A549 (cell line): ENCODE data around the gene CSTPP1. TPM values are rescaled to one million over a fixed set of nuclear protein-coding genes. Genes with fewer than 3 reads are reported as not detected.

Source experiments
- ATAC-seq, 2 experiments: fragments of 200-7000 bp in 1 of 2; fragments of >200 bp in 1 of 2; cut with Nextera tagmentation in 1 of 2; cut with Tn5 transposase in 1 of 2; 3 replicates each; pipeline versions ENCODE4 v1.8.0 to v1.9.1; 2018 to 2020; ENCODE audit warnings: mild to moderate bottlenecking in 1 of 2, moderate library complexity in 1 of 2
- CTCF ChIA-PET: fragments of 300-600 bp; sonication (Branson Sonifier 250); formaldehyde crosslinking; extraction: SDS; loops from one replicate; lab custom pipeline; 2021; ENCODE audit warnings: antibody characterized with exemption, inconsistent platforms; lab: Yijun Ruan, JAX
- POLR2A ChIA-PET: fragments of 350-600 bp; formaldehyde crosslinking; extraction: SDS; loops from one replicate; lab custom pipeline; 2021; ENCODE audit warnings: antibody characterized with exemption, inconsistent platforms; lab: Yijun Ruan, JAX
- DNase-seq, 2 experiments: peaks; one replicate each; pipeline versions ENCODE4 v3.0.0 to v3.0.0-alpha.2; 2011 to 2016; ENCODE audit warnings: low read depth in 1 of 2, low spot score in 1 of 2
- FAIRE-seq: peaks from 2 replicates; lab custom pipeline; 2011; peaks lifted over from hg19 to GRCh38; lab: Jason Lieb, UNC
- H3K27ac ChIP-seq, 2 experiments: fragments of >200 bp; sonication (Bioruptor Twin); formaldehyde crosslinking; 3 replicates each; pipeline ENCODE4 v1.5.1; 2016 to 2017
- H3K4me1 ChIP-seq: fragments of >200 bp; sonication (Bioruptor Twin); formaldehyde crosslinking; 3 replicates; pipeline ENCODE4 v1.6.1; 2016
- H3K4me2 ChIP-seq: fragments of >200 bp; sonication (Bioruptor Twin); formaldehyde crosslinking; 3 replicates; pipeline ENCODE4 v1.6.1; 2016
- H3K4me3 ChIP-seq: fragments of >200 bp; sonication (Bioruptor Twin); formaldehyde crosslinking; 3 replicates; pipeline ENCODE4 v1.5.1; 2016
- H3K9me3 ChIP-seq: fragments of >200 bp; sonication (Bioruptor Twin); formaldehyde crosslinking; 3 replicates; pipeline ENCODE4 v1.6.1; 2016
- ATOH8 ChIP-seq: fragments of 250-450 bp; sonication (Bioruptor Pico); IDR thresholded peaks from 2 replicates; pipeline ENCODE4 v1.5.0; 2020; ENCODE audit warnings: low read depth, mild to moderate bottlenecking, moderate library complexity
- CHD4 ChIP-seq: fragments of 200-600 bp; sonication (generic); IDR thresholded peaks from 2 replicates; pipeline ENCODE4 v1.6.1; 2016; ENCODE audit warnings: antibody characterized with exemption, mild to moderate bottlenecking, borderline replicate concordance
- EHMT2 ChIP-seq: fragments of 200-600 bp; sonication (generic); IDR thresholded peaks from 2 replicates; pipeline ENCODE4 v1.6.1; 2016; ENCODE audit warnings: antibody characterized with exemption, low read depth, mild to moderate bottlenecking, moderate library complexity
- FOSB ChIP-seq: fragments of 250-450 bp; sonication (Bioruptor Pico); IDR thresholded peaks from 2 replicates; pipeline ENCODE4 v1.5.0; 2020; ENCODE audit warnings: mild to moderate bottlenecking, moderate library complexity
- HMGXB4 ChIP-seq: fragments of 250-450 bp; sonication (Bioruptor Pico); IDR thresholded peaks from 2 replicates; pipeline ENCODE4 v1.5.0; 2021; ENCODE audit warnings: mild to moderate bottlenecking, moderate library complexity, borderline replicate concordance
- HOXA7 ChIP-seq: fragments of 250-450 bp; sonication (Bioruptor Pico); IDR thresholded peaks from 2 replicates; pipeline ENCODE4 v1.5.0; 2020; ENCODE audit warnings: mild to moderate bottlenecking, moderate library complexity
- HOXB5 ChIP-seq: fragments of 250-450 bp; sonication (Bioruptor Pico); IDR thresholded peaks from 2 replicates; pipeline ENCODE4 v1.5.0; 2020; ENCODE audit warnings: mild to moderate bottlenecking, moderate library complexity
- JUN ChIP-seq, 2 experiments: fragments of >200 bp; sonication (Bioruptor Twin); formaldehyde crosslinking; IDR thresholded peaks; 2 replicates in 1 of 2; 3 replicates in 1 of 2; pipeline ENCODE4 v1.6.1; 2016 to 2017
- JUNB ChIP-seq: fragments of >200 bp; sonication (Bioruptor Twin); formaldehyde crosslinking; IDR thresholded peaks from 2 replicates; pipeline ENCODE4 v1.6.1; 2016
- NFE2L2 ChIP-seq: fragments of 150-350 bp; conservative IDR thresholded peaks from 2 replicates; pipeline ENCODE4 v1.6.1; 2014; ENCODE audit warnings: low read length
- PHF8 ChIP-seq: fragments of 200-600 bp; sonication (generic); IDR thresholded peaks from 2 replicates; pipeline ENCODE4 v1.6.1; 2016; ENCODE audit warnings: low read depth, mild to moderate bottlenecking, antibody characterized with exemption, moderate library complexity, borderline replicate concordance
- POLR2AphosphoS2 ChIP-seq: conservative IDR thresholded peaks from 2 replicates; pipeline ENCODE4 v1.6.1; 2012; ENCODE audit warnings: low read length, improper control_type of control experiment, inconsistent platforms
- RAD21 ChIP-seq, 2 experiments: fragments of >200 bp in 1 of 2; sonication (Bioruptor Twin) in 1 of 2; formaldehyde crosslinking in 1 of 2; IDR thresholded peaks in 1 of 2; conservative IDR thresholded peaks in 1 of 2; 2 replicates in 1 of 2; 3 replicates in 1 of 2; pipeline ENCODE4 v1.6.1; 2012 to 2018; ENCODE audit warnings: inconsistent platforms in 1 of 2
- RFX5 ChIP-seq: fragments of 450-650 bp; IDR thresholded peaks from 2 replicates; pipeline ENCODE4 v1.7.1; 2014; ENCODE audit warnings: antibody characterized with exemption, mild to moderate bottlenecking, moderate library complexity
- SMC3 ChIP-seq: fragments of >200 bp; sonication (Bioruptor Twin); formaldehyde crosslinking; IDR thresholded peaks from 3 replicates; pipeline ENCODE4 v1.6.1; 2018; ENCODE audit warnings: inconsistent platforms
- ZSCAN20 ChIP-seq: fragments of 250-450 bp; sonication (Bioruptor Pico); IDR thresholded peaks from 2 replicates; pipeline ENCODE4 v1.8.0; 2022; ENCODE audit warnings: mild to moderate bottlenecking, moderate library complexity
- WGBS: methylation state at CpG from one replicate; pipeline ENCODE4 v1.1.6; 2017; ENCODE audit errors: missing lambda C conversion rate; 5-methylcytosine and 5-hydroxymethylcytosine counted together
- polyA plus RNA-seq, 4 experiments: library from polyadenylated mRNA; depleted of rRNA in 3 of 4; stranded (reverse); fragments of >200 nt; fragmentation: RNase III in 1 of 4; extraction: RNeasy Plus Mini Kit Qiagen cat#74134 plus additional on column Dnase treatment in 1 of 4; gene quantifications; 2 replicates in 3 of 4; 3 replicates in 1 of 4; pipeline ENCODE4 v1.2.3, GENCODE V29; 2011 to 2017
- TF ChIP-seq, protein P1 (sequence below): fragments of 200-600 bp; sonication (generic); IDR thresholded peaks from 2 replicates; pipeline ENCODE4 v1.6.1; 2016; ENCODE audit warnings: antibody characterized with exemption, mild to moderate bottlenecking, moderate library complexity
- TF ChIP-seq, protein P2 (sequence below): fragments of >200 bp; sonication (Bioruptor Twin); formaldehyde crosslinking; IDR thresholded peaks from 3 replicates; pipeline ENCODE4 v1.5.1; 2016

CSTPP1 gene
- polyA plus RNA-seq, 2 of the 4 experiments (the other 2 are of a cell fraction) = 31.5 to 34.5 TPM

- TF ChIP-seq, protein P1, sequence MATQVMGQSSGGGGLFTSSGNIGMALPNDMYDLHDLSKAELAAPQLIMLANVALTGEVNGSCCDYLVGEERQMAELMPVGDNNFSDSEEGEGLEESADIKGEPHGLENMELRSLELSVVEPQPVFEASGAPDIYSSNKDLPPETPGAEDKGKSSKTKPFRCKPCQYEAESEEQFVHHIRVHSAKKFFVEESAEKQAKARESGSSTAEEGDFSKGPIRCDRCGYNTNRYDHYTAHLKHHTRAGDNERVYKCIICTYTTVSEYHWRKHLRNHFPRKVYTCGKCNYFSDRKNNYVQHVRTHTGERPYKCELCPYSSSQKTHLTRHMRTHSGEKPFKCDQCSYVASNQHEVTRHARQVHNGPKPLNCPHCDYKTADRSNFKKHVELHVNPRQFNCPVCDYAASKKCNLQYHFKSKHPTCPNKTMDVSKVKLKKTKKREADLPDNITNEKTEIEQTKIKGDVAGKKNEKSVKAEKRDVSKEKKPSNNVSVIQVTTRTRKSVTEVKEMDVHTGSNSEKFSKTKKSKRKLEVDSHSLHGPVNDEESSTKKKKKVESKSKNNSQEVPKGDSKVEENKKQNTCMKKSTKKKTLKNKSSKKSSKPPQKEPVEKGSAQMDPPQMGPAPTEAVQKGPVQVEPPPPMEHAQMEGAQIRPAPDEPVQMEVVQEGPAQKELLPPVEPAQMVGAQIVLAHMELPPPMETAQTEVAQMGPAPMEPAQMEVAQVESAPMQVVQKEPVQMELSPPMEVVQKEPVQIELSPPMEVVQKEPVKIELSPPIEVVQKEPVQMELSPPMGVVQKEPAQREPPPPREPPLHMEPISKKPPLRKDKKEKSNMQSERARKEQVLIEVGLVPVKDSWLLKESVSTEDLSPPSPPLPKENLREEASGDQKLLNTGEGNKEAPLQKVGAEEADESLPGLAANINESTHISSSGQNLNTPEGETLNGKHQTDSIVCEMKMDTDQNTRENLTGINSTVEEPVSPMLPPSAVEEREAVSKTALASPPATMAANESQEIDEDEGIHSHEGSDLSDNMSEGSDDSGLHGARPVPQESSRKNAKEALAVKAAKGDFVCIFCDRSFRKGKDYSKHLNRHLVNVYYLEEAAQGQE = no peak
- no peak for TF ChIP-seq POLR2AphosphoS2
- no peak for TF ChIP-seq ZSCAN20 (CRISPR knock-in tag)
- no peak for TF ChIP-seq EHMT2
- TF ChIP-seq ATOH8 (CRISPR knock-in tag) = no peak
- no peak for TF ChIP-seq FOSB
Measured at GRCh38 chr11:47176328-47177228, 240.0 kb downstream of the CSTPP1 start, which contains the start of gene ARFGAP2 (continued).

GRCh38 chr11:47177229-47177845, 240.8 kb downstream of the CSTPP1 start:
- H3K9me3 ChIP-seq = no peaks in the 10 kb centered on the region
- CTCF ChIA-PET = interaction anchor here (0.8 to 10.8 kb wide), 28 partner anchors 8 to 222 kb away, joined by 3 to 173 read pairs (median 6); partner anchors contain the start of genes ACP2, DDB2, NR1H3 and PACSIN3
- TF ChIP-seq HOXB5 (no peak), RAD21 (conservative IDR thresholded peaks at IDR 0.05 in 1 of 2, IDR thresholded peaks at IDR 0.05 in 1 of 2) (peak; percentile 71 to 72), CHD4 (0 out of 2 replicates have a peak, but pooled peaks have one; percentile 34), ZSCAN20 (CRISPR knock-in tag) (no peak), JUN (IDR thresholded peaks at IDR 0.05) (peak in 1 of 2 experiments; percentile 13; a peak in 2 of 5 replicates), SMC3 (peak; percentile 74), NFE2L2 (no peak), RFX5 (0 out of 2 replicates have a peak, but pooled peaks have one; percentile 7), JUNB (no peak), PHF8 (peak; percentile 34; the same call in 1 of the 2 replicates), HMGXB4 (CRISPR knock-in tag) (0 out of 2 replicates have a peak, but pooled peaks have one; percentile 24), HOXA7 (CRISPR knock-in tag) (no peak)
- TF ChIP-seq, protein P2, sequence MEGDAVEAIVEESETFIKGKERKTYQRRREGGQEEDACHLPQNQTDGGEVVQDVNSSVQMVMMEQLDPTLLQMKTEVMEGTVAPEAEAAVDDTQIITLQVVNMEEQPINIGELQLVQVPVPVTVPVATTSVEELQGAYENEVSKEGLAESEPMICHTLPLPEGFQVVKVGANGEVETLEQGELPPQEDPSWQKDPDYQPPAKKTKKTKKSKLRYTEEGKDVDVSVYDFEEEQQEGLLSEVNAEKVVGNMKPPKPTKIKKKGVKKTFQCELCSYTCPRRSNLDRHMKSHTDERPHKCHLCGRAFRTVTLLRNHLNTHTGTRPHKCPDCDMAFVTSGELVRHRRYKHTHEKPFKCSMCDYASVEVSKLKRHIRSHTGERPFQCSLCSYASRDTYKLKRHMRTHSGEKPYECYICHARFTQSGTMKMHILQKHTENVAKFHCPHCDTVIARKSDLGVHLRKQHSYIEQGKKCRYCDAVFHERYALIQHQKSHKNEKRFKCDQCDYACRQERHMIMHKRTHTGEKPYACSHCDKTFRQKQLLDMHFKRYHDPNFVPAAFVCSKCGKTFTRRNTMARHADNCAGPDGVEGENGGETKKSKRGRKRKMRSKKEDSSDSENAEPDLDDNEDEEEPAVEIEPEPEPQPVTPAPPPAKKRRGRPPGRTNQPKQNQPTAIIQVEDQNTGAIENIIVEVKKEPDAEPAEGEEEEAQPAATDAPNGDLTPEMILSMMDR = peak; percentile 78
- TF ChIP-seq, all 56 proteins: peak for 8
- peaks cover 14% of the 10 kb centered on the region for H3K4me1 ChIP-seq
- 15% methylated on average over 15 of the region's 21 CpGs for WGBS
- peak; percentile 65 to 71 for ATAC-seq
- DNase-seq = peak; percentile 76 to 81
- H3K27ac ChIP-seq = peak overlapping the region; percentile 94 to 100
- H3K4me3 ChIP-seq = peak overlapping the region; percentile 100
- POLR2A ChIA-PET = interaction anchor here (0.7 to 1.3 kb wide), 4 partner anchors 10 to 83 kb away, joined by 3 to 6 read pairs (median 4); no protein-coding TSS in a partner anchor
- FAIRE-seq = no peak
- H3K4me2 ChIP-seq = peak overlapping the region; percentile 88
